H1 (cell line): ENCODE measurements around the gene LAMA3. TPM values are rescaled to one million over a fixed set of nuclear protein-coding genes. Genes with fewer than 3 reads are reported as not detected.

ENCODE experiments used
- CBX5 ChIP-seq: fragments of 300-800, 300-1000 bp; sonication (generic); IDR thresholded peaks from 2 replicates; pipeline ENCODE4 v1.7.1; 2016; ENCODE audit warnings: antibody characterized with exemption, low read length, low read depth
- CBX8 ChIP-seq: fragments of 300-800, 300-1000 bp; sonication (generic); IDR thresholded peaks from 2 replicates; pipeline ENCODE4 v1.7.1; 2016; ENCODE audit warnings: low read depth, low read length, borderline replicate concordance
- E2F6 ChIP-seq: IDR thresholded peaks from 2 replicates; pipeline ENCODE4 v1.6.1; 2012; ENCODE audit warnings: inconsistent platforms
- GABPA ChIP-seq: IDR thresholded peaks from 2 replicates; pipeline ENCODE4 v1.6.1; 2011; ENCODE audit warnings: mild to moderate bottlenecking, low read length, moderate library complexity, borderline replicate concordance; ENCODE audit not compliant: insufficient read depth
- HDAC6 ChIP-seq: IDR thresholded peaks from one replicate; pipeline ENCODE4 v1.7.1; 2012; ENCODE audit warnings: low read depth, mild to moderate bottlenecking, inconsistent platforms, low read length, moderate library complexity
- POLR2A ChIP-seq, 2 experiments: IDR thresholded peaks; 1 replicate in 1 of 2; 2 replicates in 1 of 2; pipeline ENCODE4 v1.6.1; 2011; ENCODE audit warnings: low read depth in 2 of 2, low read length in 2 of 2, mild to moderate bottlenecking in 2 of 2; ENCODE audit errors: control extremely low read depth in 1 of 2
- RAD21 ChIP-seq, 2 experiments: IDR thresholded peaks in 1 of 2; conservative IDR thresholded peaks in 1 of 2; 2 replicates each; pipeline ENCODE4 v1.6.1; 2011; ENCODE audit warnings: low read depth in 2 of 2, low read length in 2 of 2, improper control_type of control experiment in 1 of 2, inconsistent platforms in 1 of 2, mild to moderate bottlenecking in 1 of 2, moderate library complexity in 1 of 2
- SP4 ChIP-seq: IDR thresholded peaks from 2 replicates; pipeline ENCODE4 v1.6.1; 2012; ENCODE audit warnings: low read length, inconsistent platforms
- polyA plus RNA-seq, 7 experiments: library from polyadenylated mRNA; depleted of rRNA in 3 of 7; stranded (reverse) in 5 of 7; unstranded in 2 of 7; fragments of >200 nt in 5 of 7; fragments of 200-250 nt in 2 of 7; gene quantifications; 1 replicate in 5 of 7; 2 replicates in 1 of 7; 4 replicates in 1 of 7; pipeline versions ENCODE4 v1.2.1 to v1.2.3, GENCODE V29; 2011 to 2013; ENCODE audit warnings: missing spikeins in 2 of 7, mixed read lengths in 2 of 7
- total RNA-seq: library from RNA; stranded (reverse); fragmentation: NEBNext Ultra II Directional; extraction: Animal tissue kit (Norgen Biotek cat#: 25700); gene quantifications from 2 replicates; pipeline ENCODE4 v1.2.1, GENCODE V29; 2021

LAMA3 gene
- total and polyA plus RNA-seq, 2 of the 8 experiments (the other 6 are each of a cell fraction or from before 2014, with no cell fraction given), result 0.76 to 5.0 TPM

- TF ChIP-seq RAD21 (IDR thresholded peaks at IDR 0.05 in 1 of 2, conservative IDR thresholded peaks at IDR 0.05 in 1 of 2; ENCODE audit: low read depth in 2 of 2, low read length in 2 of 2), result no peak
- no peak for TF ChIP-seq CBX5
- no peak for TF ChIP-seq POLR2A (IDR thresholded peaks at IDR 0.05; ENCODE audit: control extremely low read depth in 1 of 2, low read depth in 2 of 2, low read length in 2 of 2)
- TF ChIP-seq E2F6, result no peak
- TF ChIP-seq CBX8, result no peak
- no peak for TF ChIP-seq GABPA
- no peak for TF ChIP-seq HDAC6
- TF ChIP-seq SP4, result no peak
Measured at GRCh38 chr18:23784832-23785245, 95.6 kb downstream of the LAMA3 start (continued).
